Hypothalamus (tissue), 51 donors: ENCODE results near the gene SSH2.
A peak's percentile ranks its signal among the peaks of the same experiment; 100 is the strongest.
"Not testable (repeated sequence)": the region's sequence is repeated elsewhere in the genome, so short reads cannot be mapped to it uniquely, and the experiment has no call there.

Source experiments
- DNase-seq, 51 donors: peaks; one replicate each; lab custom pipeline; 2025; lab: John Stamatoyannopoulos, UW

SSH2 gene, protein sequence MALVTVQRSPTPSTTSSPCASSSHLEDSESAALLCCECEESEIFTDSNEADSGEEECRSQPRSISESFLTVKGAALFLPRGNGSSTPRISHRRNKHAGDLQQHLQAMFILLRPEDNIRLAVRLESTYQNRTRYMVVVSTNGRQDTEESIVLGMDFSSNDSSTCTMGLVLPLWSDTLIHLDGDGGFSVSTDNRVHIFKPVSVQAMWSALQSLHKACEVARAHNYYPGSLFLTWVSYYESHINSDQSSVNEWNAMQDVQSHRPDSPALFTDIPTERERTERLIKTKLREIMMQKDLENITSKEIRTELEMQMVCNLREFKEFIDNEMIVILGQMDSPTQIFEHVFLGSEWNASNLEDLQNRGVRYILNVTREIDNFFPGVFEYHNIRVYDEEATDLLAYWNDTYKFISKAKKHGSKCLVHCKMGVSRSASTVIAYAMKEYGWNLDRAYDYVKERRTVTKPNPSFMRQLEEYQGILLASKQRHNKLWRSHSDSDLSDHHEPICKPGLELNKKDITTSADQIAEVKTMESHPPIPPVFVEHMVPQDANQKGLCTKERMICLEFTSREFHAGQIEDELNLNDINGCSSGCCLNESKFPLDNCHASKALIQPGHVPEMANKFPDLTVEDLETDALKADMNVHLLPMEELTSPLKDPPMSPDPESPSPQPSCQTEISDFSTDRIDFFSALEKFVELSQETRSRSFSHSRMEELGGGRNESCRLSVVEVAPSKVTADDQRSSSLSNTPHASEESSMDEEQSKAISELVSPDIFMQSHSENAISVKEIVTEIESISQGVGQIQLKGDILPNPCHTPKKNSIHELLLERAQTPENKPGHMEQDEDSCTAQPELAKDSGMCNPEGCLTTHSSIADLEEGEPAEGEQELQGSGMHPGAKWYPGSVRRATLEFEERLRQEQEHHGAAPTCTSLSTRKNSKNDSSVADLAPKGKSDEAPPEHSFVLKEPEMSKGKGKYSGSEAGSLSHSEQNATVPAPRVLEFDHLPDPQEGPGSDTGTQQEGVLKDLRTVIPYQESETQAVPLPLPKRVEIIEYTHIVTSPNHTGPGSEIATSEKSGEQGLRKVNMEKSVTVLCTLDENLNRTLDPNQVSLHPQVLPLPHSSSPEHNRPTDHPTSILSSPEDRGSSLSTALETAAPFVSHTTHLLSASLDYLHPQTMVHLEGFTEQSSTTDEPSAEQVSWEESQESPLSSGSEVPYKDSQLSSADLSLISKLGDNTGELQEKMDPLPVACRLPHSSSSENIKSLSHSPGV (N-terminal part only)

DNA sequence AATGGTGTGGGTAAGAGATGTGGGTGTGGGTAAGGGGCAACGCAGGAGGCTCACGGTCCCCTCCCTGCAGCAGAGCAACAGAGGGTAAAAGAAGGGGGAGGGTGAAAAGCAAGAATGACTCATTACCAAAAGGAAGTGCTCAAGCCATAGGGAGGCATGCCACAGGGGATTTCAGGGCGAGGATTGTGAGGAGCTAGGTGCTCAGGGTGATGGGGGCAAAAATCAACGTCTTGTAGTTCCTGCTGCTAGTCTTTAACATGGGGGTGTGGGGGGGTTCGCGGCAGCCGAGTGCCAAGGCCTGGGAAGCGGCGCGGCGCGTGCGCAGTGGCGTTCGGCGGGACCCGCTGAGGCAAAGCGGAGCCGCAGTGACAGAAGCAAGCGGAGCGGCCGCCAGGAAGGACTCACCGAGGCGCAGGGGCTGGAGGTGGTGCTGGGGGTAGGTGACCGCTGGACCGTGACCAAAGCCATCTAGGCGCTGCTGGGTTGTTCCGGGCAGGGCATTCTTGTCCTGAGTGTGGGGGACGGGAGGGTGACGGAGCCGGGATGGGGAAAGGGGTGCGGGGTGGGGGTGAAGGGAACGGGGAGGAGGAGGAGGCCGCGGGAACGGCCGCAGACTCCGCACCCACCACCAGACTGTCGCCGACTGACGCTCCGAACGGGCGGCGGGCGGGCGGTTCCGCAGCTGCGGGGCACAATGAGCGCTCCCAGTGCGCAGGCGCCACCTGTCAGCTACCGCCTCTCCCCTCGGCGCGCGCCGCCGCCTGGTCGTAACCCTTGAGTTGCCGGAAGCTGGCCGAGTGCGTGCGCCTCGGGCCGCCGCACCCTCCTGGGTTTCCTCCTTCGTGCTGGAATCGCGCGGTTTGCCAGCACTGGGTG, at the start of gene SSH2:
Gene SSH2 (minus strand): TSS at position 696 of the 876 bp plus-strand sequence. CDS start 228 bp downstream, at position 468.
- DNase-seq, result peak; percentile 41 to 93 (median 79)

DNA sequence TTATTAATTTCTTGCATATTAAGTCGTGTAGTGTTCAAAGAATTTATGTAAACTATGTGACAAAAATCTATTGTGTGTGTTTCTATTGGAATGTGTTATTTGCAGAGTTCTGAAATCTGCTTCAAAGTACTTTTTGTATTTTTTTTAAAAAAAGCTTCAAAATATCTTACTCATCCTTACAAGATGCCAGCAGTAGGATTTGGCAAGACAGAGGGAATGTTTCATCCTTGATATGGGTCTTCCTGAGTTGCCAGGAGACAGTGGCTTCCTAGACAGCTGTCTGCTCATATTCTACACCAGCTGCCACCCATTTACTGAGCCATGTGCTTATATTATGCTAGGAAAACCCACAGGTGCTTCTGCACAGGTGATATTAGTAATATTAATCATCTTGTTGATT, 47.8 kb upstream of the SSH2 start:
- peak in 1 of 51 donors; percentile 1 for DNase-seq

DNA sequence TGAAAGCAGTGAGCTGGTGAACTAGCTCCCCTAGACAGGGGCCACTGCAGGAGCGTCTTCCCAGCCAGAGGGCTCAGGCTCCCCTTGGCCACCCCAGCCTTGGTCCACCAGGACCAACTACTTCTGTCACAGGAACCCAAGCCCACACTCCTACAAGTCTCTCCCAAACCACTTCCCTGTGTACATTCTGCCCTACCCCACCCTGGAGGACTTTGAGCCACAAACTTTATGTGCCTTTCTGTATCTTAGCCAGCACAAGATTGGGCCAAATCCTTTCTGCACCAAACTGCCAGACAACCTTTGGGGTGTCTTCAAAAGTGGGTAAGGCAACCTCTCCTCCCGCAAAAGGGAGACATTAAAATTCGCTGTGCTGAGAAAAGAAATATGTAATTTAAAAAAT, 43.0 kb upstream of the SSH2 start:
- DNase-seq, result no peak

DNA sequence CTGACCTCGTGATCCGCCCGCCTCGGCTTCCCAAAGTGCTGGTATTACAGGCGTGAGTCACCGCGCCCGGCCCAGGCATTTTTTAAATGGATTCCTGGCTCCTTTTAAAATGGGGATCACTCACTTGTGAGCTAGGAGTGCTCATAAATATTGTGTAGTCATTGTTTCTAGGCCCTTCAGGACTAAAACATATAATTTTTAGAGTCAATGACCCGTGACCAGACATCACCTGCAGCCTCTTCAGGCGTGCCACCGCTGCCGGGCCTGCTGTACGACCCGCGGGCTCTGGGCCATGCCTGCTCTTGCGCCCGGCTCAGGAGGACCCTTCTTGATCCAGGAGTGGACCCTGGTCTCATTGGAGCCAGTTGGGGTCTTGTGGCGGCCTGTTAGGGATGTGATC, 42.2 kb upstream of the SSH2 start:
- no peak for DNase-seq

DNA sequence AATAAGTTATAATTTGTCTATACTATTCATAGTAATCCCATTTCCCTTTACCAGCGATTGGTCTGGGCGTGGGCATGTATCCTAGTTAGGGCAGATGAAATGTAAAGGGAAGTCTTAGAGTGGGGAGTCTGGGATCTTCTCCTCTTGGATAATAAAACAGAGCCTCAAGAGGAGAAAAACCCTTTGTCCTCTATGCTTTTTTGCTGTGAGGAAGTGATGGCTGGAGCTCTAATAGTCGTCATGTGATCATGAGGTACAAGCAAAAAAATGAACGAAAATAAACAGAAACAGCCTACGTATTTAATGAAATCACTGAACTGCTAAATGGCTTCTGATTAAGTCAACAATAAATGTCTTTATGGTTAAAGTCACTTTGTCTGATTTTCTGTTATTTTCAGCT, 38.2 kb upstream of the SSH2 start:
- no peak for DNase-seq

DNA sequence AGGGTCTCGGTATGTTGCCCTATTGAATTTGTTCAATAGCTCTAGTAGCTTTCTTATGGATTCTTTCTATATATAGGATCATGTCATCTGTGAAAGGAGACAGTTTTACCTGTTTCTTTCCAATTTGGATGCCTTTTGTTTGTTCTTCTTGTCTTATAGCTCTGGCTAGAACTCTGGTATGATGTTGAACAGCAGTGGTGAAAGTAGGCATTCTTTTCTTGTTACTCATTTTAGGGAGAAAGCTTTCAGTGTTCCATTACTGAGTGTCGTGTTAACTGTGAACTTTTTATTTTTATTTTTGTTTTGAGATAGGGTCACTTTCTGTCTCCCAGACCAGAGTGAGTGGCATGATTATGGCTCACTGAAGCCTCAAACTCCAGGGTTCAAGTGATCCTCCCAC, 32.6 kb upstream of the SSH2 start:
- DNase-seq, result no peak

DNA sequence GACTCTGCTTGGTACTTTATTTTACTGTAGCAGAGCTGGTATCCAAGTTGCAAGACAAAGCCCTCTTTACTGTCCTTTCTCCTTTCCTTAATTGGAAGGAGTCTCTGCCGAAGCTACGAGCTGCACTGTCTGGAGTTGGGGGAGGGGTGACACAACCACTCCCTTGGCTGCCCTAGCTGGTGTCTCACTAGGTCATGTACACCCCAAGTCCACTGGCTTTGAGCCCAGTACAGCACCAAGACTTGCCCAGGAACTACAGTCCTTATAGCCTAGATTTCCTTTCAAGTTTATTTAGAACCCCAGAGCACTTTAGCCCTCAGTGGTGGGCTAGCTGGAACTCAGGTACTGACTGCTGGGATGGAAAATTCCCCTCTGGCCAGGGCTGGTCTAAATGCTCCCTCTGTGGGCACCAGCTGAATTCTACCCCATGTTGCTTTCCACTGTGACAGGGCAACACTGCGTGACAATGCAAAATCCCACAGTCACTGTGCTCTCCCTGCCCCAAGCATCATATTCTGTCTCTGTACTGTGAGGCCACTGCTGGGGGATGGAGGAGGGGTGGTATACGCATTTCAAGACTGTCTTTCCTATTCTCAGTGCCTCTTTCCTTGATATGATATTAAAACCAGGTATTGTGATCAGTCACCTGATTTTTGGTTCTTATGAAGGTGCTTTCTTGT, 29.8 kb upstream of the SSH2 start:
- DNase-seq, result no peak

DNA sequence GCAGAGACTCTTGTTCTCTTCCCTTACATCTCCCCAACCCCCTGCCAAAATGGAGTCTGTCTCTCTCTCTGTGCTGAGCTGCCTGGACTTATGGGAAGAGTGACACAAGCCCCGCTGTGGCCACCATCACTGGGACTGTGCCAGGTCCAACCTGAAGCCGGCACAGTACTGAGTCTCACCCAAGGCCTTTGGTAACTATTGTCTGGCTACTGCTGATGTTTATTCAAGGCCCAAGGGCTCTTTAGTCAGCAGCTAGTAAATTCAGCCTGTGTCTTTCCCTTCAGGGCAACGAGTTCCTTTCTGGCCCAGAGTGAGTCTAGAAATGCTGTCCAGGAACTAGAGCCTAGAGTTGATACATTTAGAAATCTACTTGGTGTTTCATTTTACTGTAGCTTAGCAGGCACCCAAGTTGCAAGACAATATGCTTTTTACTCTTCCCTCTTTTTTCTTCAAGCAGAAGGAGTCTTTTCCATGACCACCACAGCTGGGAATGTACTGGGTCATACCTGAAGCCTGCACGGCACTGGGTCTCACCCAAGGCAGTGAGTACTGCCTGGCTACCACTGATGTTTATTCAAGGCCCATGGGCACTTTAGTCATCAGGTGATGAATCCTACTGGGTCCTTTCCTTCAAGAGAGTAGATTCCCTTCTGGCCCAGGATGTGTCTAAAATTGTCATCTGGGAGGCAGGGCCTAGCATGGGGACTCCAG, 29.1 kb upstream of the SSH2 start:
- DNase-seq, result no peak

DNA sequence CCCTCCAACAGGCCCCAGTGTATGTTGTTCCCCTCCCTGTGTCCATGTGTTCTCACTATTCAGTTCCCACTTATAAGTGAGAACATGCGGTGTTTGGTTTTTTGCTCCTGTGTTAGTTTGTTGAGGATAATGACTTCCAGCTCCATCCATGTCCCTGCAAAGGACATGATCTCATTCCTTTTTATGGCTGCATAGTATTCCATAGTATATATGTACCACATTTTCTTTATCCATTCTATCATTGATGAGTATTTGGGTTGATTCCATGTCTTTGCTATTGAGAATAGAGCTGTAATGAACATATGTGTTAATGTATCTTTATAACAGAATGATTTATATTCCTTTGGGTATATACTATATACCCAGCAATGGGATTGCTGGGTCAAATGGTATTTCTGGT, 27.5 kb upstream of the SSH2 start:
- not testable (repeated sequence) for DNase-seq

DNA sequence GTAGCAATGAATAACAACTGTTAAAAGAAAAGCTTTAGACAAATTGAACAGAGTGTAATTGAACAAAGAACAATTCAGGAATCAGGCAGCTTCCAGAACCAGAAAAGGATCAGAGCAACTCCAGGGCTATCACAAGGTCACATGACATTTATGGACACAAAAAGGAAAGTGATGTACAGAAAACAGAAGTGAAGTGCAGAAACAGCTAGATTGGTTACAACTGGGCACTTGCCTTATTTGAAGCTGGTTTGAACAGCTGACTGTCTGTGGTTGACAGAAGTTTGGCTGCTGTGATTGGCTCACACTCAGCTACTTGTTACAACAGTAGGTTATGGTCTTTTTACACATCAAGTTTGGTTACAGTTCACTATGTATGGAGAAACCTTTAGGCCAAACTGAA, 26.2 kb upstream of the SSH2 start:
- no peak for DNase-seq

DNA sequence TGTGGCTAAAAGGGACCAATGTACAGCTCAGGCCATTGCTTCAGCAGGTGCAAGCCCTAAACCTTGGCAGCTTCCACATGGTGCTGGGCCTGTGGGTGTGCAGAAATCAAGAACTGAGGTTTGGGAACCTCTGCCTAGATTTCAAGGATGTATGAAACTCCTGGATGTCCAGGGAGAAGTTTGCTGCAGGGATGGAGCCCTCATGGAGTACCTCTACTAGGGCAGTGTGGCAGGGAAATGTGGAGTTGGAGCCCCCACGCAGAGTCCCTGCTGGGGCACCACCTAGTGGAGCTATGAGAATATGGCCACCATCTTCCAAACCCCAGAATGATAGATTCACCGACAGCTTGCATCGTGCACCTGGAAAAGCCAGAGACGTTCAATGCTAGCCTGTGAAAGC, 24.4 kb upstream of the SSH2 start:
- no peak for DNase-seq

DNA sequence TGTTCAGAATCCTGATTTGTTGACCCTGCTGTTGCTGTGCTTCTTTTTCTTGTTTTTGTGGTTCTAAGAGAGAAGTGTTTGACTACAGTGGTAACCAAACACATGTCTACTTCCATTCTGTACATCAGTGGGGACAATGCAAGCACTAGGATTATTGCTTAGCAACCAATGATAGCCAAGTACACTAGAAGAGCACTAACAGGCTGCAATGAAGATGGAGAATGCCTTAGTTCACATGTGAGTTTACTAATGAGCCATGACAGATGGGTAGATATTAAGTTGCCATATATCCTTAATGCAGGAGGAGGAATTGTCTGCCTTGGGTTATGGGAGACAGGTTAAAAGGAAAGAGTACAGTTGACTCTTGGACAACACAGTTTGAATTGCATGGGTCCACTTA, 19.7 kb upstream of the SSH2 start:
- DNase-seq, result no peak

DNA sequence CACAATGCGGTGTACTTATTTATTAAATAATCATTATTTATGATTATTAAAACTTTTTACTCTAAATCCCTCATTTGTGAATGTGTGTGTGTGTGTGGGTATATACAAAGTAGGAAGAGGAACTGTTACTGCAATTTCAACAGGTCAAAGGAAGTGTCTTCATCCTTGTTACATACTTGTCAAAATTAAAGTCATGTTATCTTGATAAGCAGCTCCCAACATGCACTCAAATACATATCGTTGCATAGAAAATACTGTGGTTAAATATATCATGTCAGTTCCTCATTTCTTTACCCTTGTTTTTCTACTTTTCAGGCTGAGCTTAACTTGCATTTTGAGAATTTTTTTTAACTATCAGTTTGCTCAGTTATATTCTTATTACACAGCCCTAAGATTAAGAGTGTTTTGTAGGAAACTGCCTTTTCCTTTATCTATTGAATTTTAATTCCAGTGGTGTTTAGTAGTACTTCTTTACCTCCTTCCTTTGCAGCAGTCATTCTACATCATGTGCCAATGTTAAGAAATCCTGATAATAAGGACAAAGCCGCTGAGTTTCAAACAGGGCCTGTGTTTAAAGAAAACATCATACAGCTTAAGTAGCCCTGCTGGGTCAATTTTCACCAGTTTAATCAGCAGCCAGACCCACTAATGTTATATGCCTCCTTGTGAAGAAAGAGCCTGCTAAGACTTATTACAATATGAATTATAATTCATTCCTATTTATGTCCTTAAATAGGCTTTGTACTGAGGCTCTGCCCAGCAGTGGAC, 18.6 kb upstream of the SSH2 start:
- no peak for DNase-seq

DNA sequence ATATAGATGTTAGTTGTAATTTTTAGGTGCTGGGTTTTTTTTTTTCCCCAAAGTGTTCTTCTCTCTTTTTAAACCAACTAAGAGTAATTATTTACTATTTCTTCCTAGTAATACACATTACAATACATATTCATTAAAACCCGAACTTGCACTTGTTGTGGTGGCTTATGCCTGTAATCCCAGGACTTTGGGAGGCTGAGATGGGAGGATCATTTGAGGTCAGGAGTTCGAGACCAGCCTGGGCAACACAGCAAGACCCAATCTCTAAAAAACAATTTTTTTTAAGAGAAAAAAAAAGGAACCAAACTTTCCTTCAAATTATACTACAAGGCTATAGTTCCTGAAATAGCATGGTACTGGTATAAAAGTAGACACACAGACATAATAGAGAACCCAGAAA, 15.3 kb upstream of the SSH2 start:
- DNase-seq, result no peak

DNA sequence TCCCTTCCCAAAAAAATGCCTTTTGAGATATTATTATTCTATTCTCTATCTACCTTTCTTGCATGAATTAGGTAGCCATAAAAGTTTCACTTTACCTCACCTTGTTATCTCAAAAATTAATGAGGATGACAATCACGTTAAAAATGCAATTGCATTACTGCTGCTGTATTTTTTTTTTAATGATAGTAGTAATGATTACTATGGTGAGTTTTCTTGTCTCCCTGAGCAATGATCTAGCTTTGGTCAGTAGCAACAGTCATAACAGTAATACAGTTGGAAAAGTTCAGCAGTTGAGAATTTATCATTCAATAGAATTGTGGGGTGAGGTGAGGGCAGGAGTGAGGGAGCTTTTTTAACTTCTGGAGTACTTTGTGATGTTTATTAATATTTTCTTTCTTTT, 11.3 kb upstream of the SSH2 start, which contains the start of gene EFCAB5:
Gene EFCAB5 (plus strand): TSS at position 301 of the 400 bp plus-strand sequence. CDS start 163 bp downstream, outside the sequence.
- DNase-seq, result no peak

DNA sequence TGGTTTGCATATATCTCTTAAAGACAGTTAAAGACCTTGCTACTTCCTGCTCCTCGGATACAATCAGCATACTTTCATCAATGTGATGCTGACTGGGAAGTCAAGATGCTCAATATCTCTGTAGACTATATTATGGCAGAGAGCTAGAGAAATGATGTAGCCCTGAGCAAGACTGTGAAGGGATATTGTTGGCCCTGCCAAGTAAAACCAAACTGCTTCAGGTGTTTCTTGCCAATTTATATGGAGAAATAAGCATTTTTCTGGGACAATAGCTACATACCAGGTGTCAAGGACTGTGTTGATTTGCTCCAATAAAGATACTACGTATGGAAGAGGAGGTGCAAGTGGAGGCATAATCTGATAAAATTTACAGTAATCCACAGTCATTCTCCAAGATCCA, 6.7 kb upstream of the SSH2 start:
- DNase-seq, result no peak

DNA sequence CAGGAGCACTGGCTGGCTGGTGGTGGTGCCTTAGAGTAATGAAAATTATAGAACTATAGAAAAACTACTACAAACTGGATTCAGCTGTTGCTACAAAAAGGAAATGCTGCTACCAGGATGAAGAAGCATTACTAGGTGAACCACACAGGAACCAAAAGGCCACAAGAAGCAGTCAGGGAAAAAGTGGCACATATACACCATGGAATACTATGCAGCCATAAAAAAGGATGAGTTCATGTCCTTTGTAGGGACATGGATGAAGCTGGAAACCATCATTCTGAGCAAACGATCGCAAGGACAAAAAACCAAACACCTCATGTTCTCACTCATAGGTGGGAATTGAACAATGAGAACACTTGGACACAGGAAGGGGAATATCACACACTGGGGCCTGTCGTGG, 5.9 kb upstream of the SSH2 start:
- not testable (repeated sequence) for DNase-seq

DNA sequence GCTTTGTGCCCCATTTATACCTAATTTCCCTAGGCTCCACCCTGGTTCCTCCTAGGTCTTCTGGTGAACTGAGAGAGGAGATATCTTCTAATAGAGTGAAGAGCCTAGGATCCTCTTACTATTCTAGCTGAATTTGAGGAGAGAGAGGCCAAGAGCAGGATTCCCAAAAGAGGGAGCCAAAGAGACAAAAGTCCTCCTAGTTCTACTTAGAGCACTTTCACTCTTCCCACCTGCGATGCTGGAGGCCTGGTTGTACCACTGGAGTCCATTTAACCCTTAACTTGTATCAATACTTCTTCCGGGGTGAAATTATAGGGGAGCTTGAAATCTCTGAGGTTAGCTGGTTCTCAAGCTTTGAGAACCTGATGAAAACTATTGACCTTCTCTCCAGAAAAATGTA, 3.4 kb upstream of the SSH2 start:
- peak in 3 of 51 donors; percentile 6 to 25 (median 7) for DNase-seq
